Tibial nerve (tissue), 3 donors: ENCODE data around the gene HIVEP2.

ENCODE experiments used
- POLR2A ChIP-seq, 2 donors: fragments of 450-650 bp; IDR thresholded peaks; one replicate each; pipeline ENCODE4 v1.6.1; 2017; ENCODE audit warnings: antibody characterized with exemption in 2 of 2, mild to moderate bottlenecking in 2 of 2, moderate library complexity in 2 of 2
- TF ChIP-seq, protein P1 (sequence below), 5 experiments: fragments of 200-600 bp in 3 of 5; fragments of 450-650 bp in 2 of 5; sonication (generic) in 3 of 5; IDR thresholded peaks; one replicate each; pipeline ENCODE4 v1.5.1; 2016 to 2019; ENCODE audit warnings: antibody characterized with exemption in 5 of 5, mild to moderate bottlenecking in 3 of 5, moderate library complexity in 2 of 5

DNA sequence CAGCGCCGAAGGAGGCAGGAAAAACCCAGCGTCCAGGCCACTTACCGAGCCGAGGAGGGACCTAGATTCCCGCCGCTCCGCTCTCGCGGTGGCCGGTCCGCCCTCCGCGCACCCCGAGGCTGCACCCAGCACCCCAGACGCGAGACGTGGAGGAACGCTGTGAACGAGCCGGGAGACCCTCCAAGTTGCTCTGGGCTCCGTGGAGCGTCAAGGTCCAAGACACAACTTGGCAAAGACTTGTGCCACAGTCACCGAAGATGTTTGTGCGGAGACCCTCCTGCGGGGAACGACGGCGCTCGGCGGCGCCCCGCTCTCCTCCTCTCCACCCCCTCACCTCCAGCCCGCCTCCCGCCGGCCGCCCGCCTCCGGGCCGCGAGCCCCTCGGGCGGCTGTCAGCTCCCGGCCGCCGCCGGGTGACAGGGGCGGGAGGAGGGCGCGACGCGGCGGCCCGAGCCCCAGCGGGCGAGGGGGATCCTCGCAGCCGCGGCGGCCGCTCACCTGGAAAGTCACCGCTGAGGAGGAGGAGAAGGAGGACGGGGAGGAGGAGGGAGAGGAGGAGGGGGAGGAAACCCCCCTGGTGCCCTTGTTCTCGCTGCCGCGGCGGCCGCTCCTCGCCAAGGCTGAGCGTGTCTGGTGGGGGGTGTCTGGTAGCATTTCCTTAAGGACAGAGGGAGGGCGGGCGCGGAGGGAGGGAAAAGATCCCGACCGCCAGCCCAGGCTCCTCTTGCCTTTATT, 637 bp upstream of the HIVEP2 start:
- TF ChIP-seq, protein P1, sequence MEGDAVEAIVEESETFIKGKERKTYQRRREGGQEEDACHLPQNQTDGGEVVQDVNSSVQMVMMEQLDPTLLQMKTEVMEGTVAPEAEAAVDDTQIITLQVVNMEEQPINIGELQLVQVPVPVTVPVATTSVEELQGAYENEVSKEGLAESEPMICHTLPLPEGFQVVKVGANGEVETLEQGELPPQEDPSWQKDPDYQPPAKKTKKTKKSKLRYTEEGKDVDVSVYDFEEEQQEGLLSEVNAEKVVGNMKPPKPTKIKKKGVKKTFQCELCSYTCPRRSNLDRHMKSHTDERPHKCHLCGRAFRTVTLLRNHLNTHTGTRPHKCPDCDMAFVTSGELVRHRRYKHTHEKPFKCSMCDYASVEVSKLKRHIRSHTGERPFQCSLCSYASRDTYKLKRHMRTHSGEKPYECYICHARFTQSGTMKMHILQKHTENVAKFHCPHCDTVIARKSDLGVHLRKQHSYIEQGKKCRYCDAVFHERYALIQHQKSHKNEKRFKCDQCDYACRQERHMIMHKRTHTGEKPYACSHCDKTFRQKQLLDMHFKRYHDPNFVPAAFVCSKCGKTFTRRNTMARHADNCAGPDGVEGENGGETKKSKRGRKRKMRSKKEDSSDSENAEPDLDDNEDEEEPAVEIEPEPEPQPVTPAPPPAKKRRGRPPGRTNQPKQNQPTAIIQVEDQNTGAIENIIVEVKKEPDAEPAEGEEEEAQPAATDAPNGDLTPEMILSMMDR (IDR thresholded peaks at IDR 0.05) = peak in 1 of 5 experiments; percentile 13
- TF ChIP-seq POLR2A (IDR thresholded peaks at IDR 0.05) = no peak
